GM23338 (cell line): ENCODE data around the gene CAPN1.

Experiments used
- EZH2 ChIP-seq: fragments of 200-600 bp; sonication (generic); IDR thresholded peaks from one replicate; pipeline ENCODE4 v1.8.0; 2017; ENCODE audit warnings: antibody characterized with exemption, mild to moderate bottlenecking, low read depth; ENCODE audit not compliant: unreplicated experiment
- JUNB ChIP-seq: IDR thresholded peaks from one replicate; pipeline ENCODE4 v1.6.1; 2016; ENCODE audit warnings: antibody characterized with exemption; ENCODE audit not compliant: unreplicated experiment
- NANOG ChIP-seq: IDR thresholded peaks from 2 replicates; pipeline ENCODE4 v1.6.1; 2016; ENCODE audit warnings: antibody characterized with exemption, borderline replicate concordance
- TF ChIP-seq, protein P1 (sequence below): IDR thresholded peaks from one replicate; pipeline ENCODE4 v1.6.1; 2018; ENCODE audit warnings: antibody characterized with exemption; ENCODE audit not compliant: unreplicated experiment
- TF ChIP-seq, protein P2 (sequence below), 2 experiments: fragments of 200-600 bp in 1 of 2; sonication (generic) in 1 of 2; conservative IDR thresholded peaks; 2 replicates each; pipeline versions ENCODE4 v1.5.1 to v1.6.1; 2016 to 2017; ENCODE audit warnings: antibody characterized with exemption in 2 of 2, low read depth in 2 of 2, mild to moderate bottlenecking in 2 of 2, moderate library complexity in 1 of 2

DNA sequence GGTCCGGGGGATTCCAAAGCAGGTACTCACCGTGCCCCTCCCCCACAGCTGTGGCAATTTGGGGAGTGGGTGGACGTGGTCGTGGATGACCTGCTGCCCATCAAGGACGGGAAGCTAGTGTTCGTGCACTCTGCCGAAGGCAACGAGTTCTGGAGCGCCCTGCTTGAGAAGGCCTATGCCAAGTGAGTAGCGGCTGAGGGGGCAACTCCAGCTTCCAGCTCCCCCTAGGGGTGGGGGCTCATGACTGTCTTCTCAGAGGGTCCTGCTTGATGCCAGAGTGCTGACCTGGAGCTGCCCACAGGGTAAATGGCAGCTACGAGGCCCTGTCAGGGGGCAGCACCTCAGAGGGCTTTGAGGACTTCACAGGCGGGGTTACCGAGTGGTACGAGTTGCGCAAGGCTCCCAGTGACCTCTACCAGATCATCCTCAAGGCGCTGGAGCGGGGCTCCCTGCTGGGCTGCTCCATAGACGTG is 4.2 kb downstream of the CAPN1 start:
- TF ChIP-seq, protein P1, sequence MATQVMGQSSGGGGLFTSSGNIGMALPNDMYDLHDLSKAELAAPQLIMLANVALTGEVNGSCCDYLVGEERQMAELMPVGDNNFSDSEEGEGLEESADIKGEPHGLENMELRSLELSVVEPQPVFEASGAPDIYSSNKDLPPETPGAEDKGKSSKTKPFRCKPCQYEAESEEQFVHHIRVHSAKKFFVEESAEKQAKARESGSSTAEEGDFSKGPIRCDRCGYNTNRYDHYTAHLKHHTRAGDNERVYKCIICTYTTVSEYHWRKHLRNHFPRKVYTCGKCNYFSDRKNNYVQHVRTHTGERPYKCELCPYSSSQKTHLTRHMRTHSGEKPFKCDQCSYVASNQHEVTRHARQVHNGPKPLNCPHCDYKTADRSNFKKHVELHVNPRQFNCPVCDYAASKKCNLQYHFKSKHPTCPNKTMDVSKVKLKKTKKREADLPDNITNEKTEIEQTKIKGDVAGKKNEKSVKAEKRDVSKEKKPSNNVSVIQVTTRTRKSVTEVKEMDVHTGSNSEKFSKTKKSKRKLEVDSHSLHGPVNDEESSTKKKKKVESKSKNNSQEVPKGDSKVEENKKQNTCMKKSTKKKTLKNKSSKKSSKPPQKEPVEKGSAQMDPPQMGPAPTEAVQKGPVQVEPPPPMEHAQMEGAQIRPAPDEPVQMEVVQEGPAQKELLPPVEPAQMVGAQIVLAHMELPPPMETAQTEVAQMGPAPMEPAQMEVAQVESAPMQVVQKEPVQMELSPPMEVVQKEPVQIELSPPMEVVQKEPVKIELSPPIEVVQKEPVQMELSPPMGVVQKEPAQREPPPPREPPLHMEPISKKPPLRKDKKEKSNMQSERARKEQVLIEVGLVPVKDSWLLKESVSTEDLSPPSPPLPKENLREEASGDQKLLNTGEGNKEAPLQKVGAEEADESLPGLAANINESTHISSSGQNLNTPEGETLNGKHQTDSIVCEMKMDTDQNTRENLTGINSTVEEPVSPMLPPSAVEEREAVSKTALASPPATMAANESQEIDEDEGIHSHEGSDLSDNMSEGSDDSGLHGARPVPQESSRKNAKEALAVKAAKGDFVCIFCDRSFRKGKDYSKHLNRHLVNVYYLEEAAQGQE: no peak
- TF ChIP-seq, protein P2, sequence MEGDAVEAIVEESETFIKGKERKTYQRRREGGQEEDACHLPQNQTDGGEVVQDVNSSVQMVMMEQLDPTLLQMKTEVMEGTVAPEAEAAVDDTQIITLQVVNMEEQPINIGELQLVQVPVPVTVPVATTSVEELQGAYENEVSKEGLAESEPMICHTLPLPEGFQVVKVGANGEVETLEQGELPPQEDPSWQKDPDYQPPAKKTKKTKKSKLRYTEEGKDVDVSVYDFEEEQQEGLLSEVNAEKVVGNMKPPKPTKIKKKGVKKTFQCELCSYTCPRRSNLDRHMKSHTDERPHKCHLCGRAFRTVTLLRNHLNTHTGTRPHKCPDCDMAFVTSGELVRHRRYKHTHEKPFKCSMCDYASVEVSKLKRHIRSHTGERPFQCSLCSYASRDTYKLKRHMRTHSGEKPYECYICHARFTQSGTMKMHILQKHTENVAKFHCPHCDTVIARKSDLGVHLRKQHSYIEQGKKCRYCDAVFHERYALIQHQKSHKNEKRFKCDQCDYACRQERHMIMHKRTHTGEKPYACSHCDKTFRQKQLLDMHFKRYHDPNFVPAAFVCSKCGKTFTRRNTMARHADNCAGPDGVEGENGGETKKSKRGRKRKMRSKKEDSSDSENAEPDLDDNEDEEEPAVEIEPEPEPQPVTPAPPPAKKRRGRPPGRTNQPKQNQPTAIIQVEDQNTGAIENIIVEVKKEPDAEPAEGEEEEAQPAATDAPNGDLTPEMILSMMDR (conservative IDR thresholded peaks at IDR 0.05; ENCODE audit: low read depth in 2 of 2): peak; percentile 45 to 60
- TF ChIP-seq NANOG (no peak), EZH2 (no peak), JUNB (no peak)
